Epithelial cell of proximal tubule (primary cell): ENCODE results near the gene TMEM120A. TPM values are rescaled to one million over a fixed set of nuclear protein-coding genes. Genes with fewer than 3 reads are reported as not detected.

Experiments used
- DNase-seq: peaks from one replicate; pipeline ENCODE4 v3.0.0-alpha.2; 2011; ENCODE audit warnings: low read depth
- H3K4me3 ChIP-seq: 2 replicates; pipeline ENCODE4 v1.5.1; 2011; ENCODE audit warnings: low read depth, mild to moderate bottlenecking, low read length
- total RNA-seq: library from RNA; depleted of rRNA; stranded (reverse); fragments of >200 nt; gene quantifications from 2 replicates; pipeline ENCODE4 v1.2.3, GENCODE V29; 2015
- TF ChIP-seq, protein P1 (sequence below): conservative IDR thresholded peaks from 2 replicates; pipeline ENCODE4 v1.5.1; 2012; ENCODE audit warnings: low read depth, mild to moderate bottlenecking, low read length

The TMEM120A gene
- total RNA-seq, 1 donor from 2014 or later, result 7.6 TPM

DNA sequence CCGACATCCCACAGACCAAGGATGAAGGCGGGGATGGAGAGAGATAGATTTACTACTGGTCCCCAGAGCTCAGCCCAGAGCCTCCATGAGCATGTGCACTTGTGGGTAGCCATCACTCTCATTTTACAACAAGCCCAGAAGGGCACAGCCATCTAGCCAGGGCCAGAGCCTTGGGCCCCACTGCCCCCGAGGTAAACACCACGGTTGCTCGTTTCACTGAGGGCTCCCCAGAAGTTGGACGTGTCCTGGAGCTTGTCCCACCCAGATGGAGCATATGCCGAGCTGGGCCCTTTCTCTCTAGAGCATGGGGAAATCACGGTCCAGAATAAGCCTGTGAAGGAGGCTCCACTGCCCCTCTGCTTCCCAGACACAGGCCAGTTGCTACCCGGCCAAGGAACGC is 9.0 kb upstream of the TMEM120A start:
- TF ChIP-seq, protein P1, sequence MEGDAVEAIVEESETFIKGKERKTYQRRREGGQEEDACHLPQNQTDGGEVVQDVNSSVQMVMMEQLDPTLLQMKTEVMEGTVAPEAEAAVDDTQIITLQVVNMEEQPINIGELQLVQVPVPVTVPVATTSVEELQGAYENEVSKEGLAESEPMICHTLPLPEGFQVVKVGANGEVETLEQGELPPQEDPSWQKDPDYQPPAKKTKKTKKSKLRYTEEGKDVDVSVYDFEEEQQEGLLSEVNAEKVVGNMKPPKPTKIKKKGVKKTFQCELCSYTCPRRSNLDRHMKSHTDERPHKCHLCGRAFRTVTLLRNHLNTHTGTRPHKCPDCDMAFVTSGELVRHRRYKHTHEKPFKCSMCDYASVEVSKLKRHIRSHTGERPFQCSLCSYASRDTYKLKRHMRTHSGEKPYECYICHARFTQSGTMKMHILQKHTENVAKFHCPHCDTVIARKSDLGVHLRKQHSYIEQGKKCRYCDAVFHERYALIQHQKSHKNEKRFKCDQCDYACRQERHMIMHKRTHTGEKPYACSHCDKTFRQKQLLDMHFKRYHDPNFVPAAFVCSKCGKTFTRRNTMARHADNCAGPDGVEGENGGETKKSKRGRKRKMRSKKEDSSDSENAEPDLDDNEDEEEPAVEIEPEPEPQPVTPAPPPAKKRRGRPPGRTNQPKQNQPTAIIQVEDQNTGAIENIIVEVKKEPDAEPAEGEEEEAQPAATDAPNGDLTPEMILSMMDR, result no peak
- DNase-seq, result no peak
- H3K4me3 ChIP-seq, result no peak overlapping the region

DNA sequence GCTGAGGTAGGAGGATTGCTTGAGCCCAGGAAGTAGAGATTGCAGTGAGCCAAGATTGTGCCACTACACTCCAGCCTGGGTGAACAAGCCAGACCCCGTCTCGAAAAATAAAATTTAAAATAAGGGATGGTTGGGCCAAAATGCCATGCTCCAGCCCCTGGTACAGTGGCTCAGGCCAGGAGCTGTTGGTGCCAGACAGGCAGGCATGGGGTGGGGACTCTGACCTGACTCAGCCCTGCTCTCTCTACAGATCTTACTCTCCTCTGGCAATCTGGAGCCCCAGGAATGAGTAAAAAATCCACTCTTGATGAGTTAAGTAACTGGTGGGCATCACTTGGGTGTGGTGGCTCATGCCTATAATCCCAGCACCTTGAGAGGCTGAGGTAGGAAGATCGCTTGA is 8.4 kb upstream of the TMEM120A start:
- H3K4me3 ChIP-seq, result no peak overlapping the region
- DNase-seq, result no peak
- TF ChIP-seq, protein P1, result no peak

DNA sequence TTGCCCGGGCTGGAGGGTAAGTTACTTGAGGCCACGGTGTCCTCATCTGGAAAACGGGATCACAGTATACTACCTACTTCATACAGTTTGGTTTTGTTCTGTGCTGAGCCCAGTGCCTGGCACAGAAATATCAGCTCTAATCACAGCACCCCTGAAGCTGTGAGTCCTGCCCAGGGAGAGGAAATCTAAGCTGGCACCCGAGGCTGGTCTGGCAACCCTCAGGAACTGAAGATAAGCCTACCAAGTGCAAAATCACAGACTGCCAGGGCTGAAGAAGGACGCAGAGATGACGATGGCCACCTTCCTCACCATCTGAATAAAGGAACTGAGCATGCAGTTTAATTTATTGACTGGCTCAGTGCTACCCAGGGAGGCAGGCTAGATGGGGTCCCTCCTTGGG is 7.7 kb upstream of the TMEM120A start:
- TF ChIP-seq, protein P1, result no peak
- H3K4me3 ChIP-seq, result no peak overlapping the region
- DNase-seq, result no peak

DNA sequence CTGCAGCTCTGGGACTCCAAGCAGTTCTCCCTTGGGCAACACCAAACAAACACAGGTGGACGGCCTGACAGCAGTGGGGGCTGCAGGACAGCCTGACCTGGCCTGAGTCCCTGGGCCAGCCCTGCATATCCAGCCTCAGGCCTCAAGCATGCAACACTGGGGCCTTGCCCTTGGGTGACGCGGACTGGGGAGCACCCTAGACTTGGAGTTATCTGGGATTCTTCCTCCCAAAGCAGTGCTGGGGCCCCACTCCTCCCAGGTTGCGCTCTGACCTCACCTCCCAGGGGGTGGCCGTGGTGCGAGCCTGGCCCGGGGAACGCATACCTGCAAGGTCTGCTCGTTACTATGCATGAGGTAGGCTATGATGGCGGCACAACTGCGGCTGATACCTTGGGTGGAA is 6.2 kb upstream of the TMEM120A start:
- H3K4me3 ChIP-seq, result no peak overlapping the region
- DNase-seq, result no peak
- TF ChIP-seq, protein P1, result no peak

DNA sequence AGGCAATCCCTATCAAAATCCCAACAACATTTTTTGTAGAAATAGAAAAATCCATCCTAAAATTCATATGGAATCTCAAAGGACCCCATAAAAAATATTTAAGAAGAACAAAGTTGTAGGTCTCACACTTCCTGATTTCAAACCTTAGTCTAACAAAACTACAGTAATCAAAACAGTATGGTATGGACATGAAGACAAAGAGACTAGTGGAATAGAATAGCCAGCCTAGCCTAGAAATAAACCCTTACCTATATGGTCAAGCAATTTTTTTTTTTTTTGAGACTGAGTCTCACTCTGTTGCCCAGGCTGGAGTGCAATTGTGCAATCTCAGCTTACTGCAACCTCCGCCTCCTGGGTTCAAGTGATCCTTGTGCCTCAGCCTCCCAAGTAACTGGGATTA is 3.6 kb upstream of the TMEM120A start:
- no peak for DNase-seq
- TF ChIP-seq, protein P1, result no peak

DNA sequence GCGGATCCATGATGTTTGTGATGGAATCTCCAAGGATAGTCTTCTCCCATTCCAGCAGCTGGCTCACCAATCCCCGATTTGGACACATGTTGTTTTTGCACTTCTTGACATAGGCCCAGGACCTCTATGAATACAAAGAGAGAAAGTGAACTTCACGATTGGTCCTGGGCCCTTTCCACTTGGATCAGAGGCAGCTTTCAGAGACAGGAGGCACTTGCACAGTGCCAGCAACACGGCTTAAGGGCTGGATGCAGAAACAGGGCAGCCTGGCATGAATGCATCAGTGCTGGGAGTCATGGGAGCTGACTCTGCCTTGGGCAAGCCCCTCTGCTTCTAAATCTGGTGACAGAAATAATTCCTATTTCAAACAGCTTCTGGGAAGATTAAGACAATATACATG is 2.1 kb upstream of the TMEM120A start:
- no peak overlapping the region for H3K4me3 ChIP-seq
- TF ChIP-seq, protein P1, result no peak
- no peak for DNase-seq

More for the DNA sequence above, 3.6 kb upstream of the TMEM120A start:
- no peak overlapping the region for H3K4me3 ChIP-seq

DNA sequence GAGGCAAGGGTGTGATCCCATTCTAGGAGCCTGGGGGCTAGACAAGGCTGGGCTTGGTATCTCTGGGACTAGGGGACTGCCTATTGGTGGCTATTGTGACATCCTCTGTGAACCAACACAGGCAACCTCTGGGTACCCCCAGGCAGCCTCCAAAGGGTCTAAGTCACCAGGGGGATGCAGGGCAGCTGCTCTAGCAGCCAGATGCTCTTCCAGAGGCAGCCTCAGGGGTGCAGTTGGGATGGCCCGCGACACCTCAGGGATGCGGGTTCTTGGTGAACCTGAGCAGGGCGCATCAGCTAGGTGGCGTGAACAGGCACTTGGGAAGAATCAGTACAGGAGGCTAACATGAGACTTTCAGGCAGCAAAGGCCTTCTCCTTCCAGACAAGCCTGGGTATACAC is 1.6 kb upstream of the TMEM120A start:
- no peak overlapping the region for H3K4me3 ChIP-seq
- TF ChIP-seq, protein P1, result no peak
- no peak for DNase-seq
